ENCODE results near the gene DIAPH1. TPM values are rescaled to one million over a fixed set of nuclear protein-coding genes. Genes with fewer than 3 reads are reported as not detected.

DIAPH1 gene
- total RNA-seq, 1 experiment from 2014 or later: 157 TPM

- TF ChIP-seq CTCF (conservative IDR thresholded peaks at IDR 0.05): no peak
- ChIA-PET POLR2A (ENCODE audit: unreplicated experiment) (no interaction called here), CTCF (no interaction called here)
- no peaks in the 10 kb centered on the region for H3K9me3 ChIP-seq (ENCODE audit: insufficient read depth, low read depth)
- no peak overlapping the region for H3K27ac ChIP-seq
- intact Hi-C loops (cut with micrococcal nuclease; ENCODE audit: unreplicated experiment): no loop called here
- H3K27me3 ChIP-seq (ENCODE audit: insufficient read depth, low read depth): no peaks in the 10 kb centered on the region
- H3K4me3 ChIP-seq: no peak overlapping the region
- H3K4me1 ChIP-seq (replicated peaks; ENCODE audit: insufficient read depth): peaks cover 15% of the 10 kb centered on the region
- H4K20me1 ChIP-seq (ENCODE audit: insufficient read depth): no peaks in the 10 kb centered on the region
- H3F3A ChIP-seq (ENCODE audit: insufficient read depth, low read depth): peaks cover 10% of the 10 kb centered on the region; the same call in 1 of the 2 replicates
- no peaks in the 10 kb centered on the region; the same call in 1 of the 2 replicates for H3K36me3 ChIP-seq (ENCODE audit: low read depth)
- no peak overlapping the region for H3K4me2 ChIP-seq
- H3K79me2 ChIP-seq (ENCODE audit: low read depth): no peaks in the 10 kb centered on the region
- DNase-seq: no peak
- BruUV-seq (replicated peaks): no TSS peak
- no peaks in the 10 kb centered on the region for H3K9me2 ChIP-seq (ENCODE audit: insufficient read depth)
- no peak overlapping the region for H2AFZ ChIP-seq
Measured at GRCh38 chr5:141647851-141648250, 29.1 kb upstream of the DIAPH1 start.

GRCh38 chr5:141647242-141647641, 28.4 kb upstream of the DIAPH1 start:
- POLR2A ChIA-PET (ENCODE audit: unreplicated experiment): no interaction called here

GRCh38 chr5:141646026-141646425, 27.2 kb upstream of the DIAPH1 start:
- intact Hi-C loops (cut with micrococcal nuclease; ENCODE audit: unreplicated experiment): no loop called here
- Histone ChIP-seq H3K27ac (no peak overlapping the region), H3F3A (ENCODE audit: insufficient read depth, low read depth) (peaks cover 13% of the 10 kb centered on the region; the same call in 1 of the 2 replicates), H2AFZ (no peak overlapping the region), H3K79me2 (ENCODE audit: low read depth) (no peaks in the 10 kb centered on the region), H3K9me2 (ENCODE audit: insufficient read depth) (no peaks in the 10 kb centered on the region), H3K9me3 (ENCODE audit: insufficient read depth, low read depth) (no peaks in the 10 kb centered on the region), H3K4me1 (replicated peaks; ENCODE audit: insufficient read depth) (peaks cover 23% of the 10 kb centered on the region), H3K4me3 (no peak overlapping the region), H3K27me3 (ENCODE audit: insufficient read depth, low read depth) (no peaks in the 10 kb centered on the region), H3K4me2 (no peak overlapping the region), H4K20me1 (ENCODE audit: insufficient read depth) (no peaks in the 10 kb centered on the region), H3K36me3 (ENCODE audit: low read depth) (no peaks in the 10 kb centered on the region; the same call in 1 of the 2 replicates)
- BruUV-seq (replicated peaks): no TSS peak
- TF ChIP-seq EZH2 (IDR thresholded peaks at IDR 0.05; ENCODE audit: low read depth) (no peak), CTCF (conservative IDR thresholded peaks at IDR 0.05) (no peak)
- ChIA-PET POLR2A (ENCODE audit: unreplicated experiment) (no interaction called here), CTCF (no interaction called here)
- DNase-seq: no peak

More at GRCh38 chr5:141647242-141647641, 28.4 kb upstream of the DIAPH1 start:
- Histone ChIP-seq H3K27ac (no peak overlapping the region), H4K20me1 (ENCODE audit: insufficient read depth) (no peaks in the 10 kb centered on the region), H2AFZ (no peak overlapping the region), H3K4me3 (no peak overlapping the region), H3K4me2 (no peak overlapping the region), H3K36me3 (ENCODE audit: low read depth) (no peaks in the 10 kb centered on the region; the same call in 1 of the 2 replicates), H3F3A (ENCODE audit: insufficient read depth, low read depth) (peaks cover 10% of the 10 kb centered on the region; the same call in 1 of the 2 replicates), H3K79me2 (ENCODE audit: low read depth) (no peaks in the 10 kb centered on the region), H3K9me2 (ENCODE audit: insufficient read depth) (no peaks in the 10 kb centered on the region), H3K4me1 (replicated peaks; ENCODE audit: insufficient read depth) (peaks cover 21% of the 10 kb centered on the region), H3K9me3 (ENCODE audit: insufficient read depth, low read depth) (no peaks in the 10 kb centered on the region), H3K27me3 (ENCODE audit: insufficient read depth, low read depth) (no peaks in the 10 kb centered on the region)
- TF ChIP-seq EZH2 (IDR thresholded peaks at IDR 0.05; ENCODE audit: low read depth): no peak
- no peak for TF ChIP-seq CTCF (conservative IDR thresholded peaks at IDR 0.05)
- CTCF ChIA-PET: no interaction called here
- intact Hi-C loops (cut with micrococcal nuclease; ENCODE audit: unreplicated experiment): no loop called here
- DNase-seq: no peak
- no TSS peak for BruUV-seq (replicated peaks)

Data from PC-9 (cell line).